Measurements from ENCODE around the gene PATL2. TPM values are rescaled to one million over a fixed set of nuclear protein-coding genes. Genes with fewer than 3 reads are reported as not detected.
A peak's percentile ranks its signal among the peaks of the same experiment; 100 is the strongest.
"Not testable (repeated sequence)": the region's sequence is repeated elsewhere in the genome, so short reads cannot be mapped to it uniquely, and the experiment has no call there.

PATL2 gene
- polyA plus RNA-seq (2013, experiment 1 of 2), result not detected
- polyA plus RNA-seq (2013, experiment 2 of 2), result not detected

- peak within 1 kb of the TSS; percentile 81 for H3K4me3 ChIP-seq (ENCODE audit: low read length)
- H3K9ac ChIP-seq (ENCODE audit: low read depth, low read length), result peak within 1 kb of the TSS; percentile 72
- H3K27ac ChIP-seq (ENCODE audit: low read depth, low read length), result peak within 1 kb of the TSS; percentile 59; the same call in 1 of the 2 replicates
- no peaks in the 10 kb centered on the region for H3K4me1 ChIP-seq (ENCODE audit: insufficient read depth, low read length)
- peaks cover 9% of the 10 kb centered on the region for H3K36me3 ChIP-seq (ENCODE audit: insufficient read depth, low read length)
- H3K27me3 ChIP-seq (ENCODE audit: insufficient read depth, low read length), result peaks cover 16% of the 10 kb centered on the region
- no peaks in the 10 kb centered on the region for H3K9me3 ChIP-seq (ENCODE audit: insufficient read depth, low read depth, low read length)
- WGBS, result under 1% methylated on average over 37 of the region's 37 CpGs
Measured at GRCh38 chr15:44711096-44711742, at the start of gene PATL2, which contains the start of gene B2M. PATL2 (minus strand) TSS chr15:44711323; CDS start chr15:44676490, 34,833 bp downstream. B2M (plus strand) TSS chr15:44711517; CDS start chr15:44711547, 30 bp downstream.

GRCh38 chr15:44753345-44753744, 42.2 kb upstream of the PATL2 start:
- Histone ChIP-seq H3K9ac (ENCODE audit: low read depth, low read length) (no peak overlapping the region), H3K4me3 (ENCODE audit: low read length) (no peak overlapping the region), H3K9me3 (ENCODE audit: insufficient read depth, low read depth, low read length) (peaks cover 4% of the 10 kb centered on the region; the same call in 1 of the 2 replicates), H3K36me3 (ENCODE audit: insufficient read depth, low read length) (no peaks in the 10 kb centered on the region), H3K4me1 (ENCODE audit: insufficient read depth, low read length) (no peaks in the 10 kb centered on the region), H3K27ac (ENCODE audit: low read depth, low read length) (no peak overlapping the region), H3K27me3 (ENCODE audit: insufficient read depth, low read length) (peaks cover 7% of the 10 kb centered on the region; the same call in 1 of the 2 replicates)
- 100% methylated on average over 1 of the region's 1 CpG for WGBS

- H3K27me3 ChIP-seq (ENCODE audit: insufficient read depth, low read length); H3K4me1 ChIP-seq (ENCODE audit: insufficient read depth, low read length); H3K9ac ChIP-seq (ENCODE audit: low read depth, low read length); H3K27ac ChIP-seq (ENCODE audit: low read depth, low read length); H3K4me3 ChIP-seq (ENCODE audit: low read length); H3K9me3 ChIP-seq (ENCODE audit: insufficient read depth, low read depth, low read length); H3K36me3 ChIP-seq (ENCODE audit: insufficient read depth, low read length): not testable (repeated sequence)
- WGBS, result 79% methylated on average over 1 of the region's 2 CpGs
Measured at GRCh38 chr15:44743454-44743853, 32.3 kb upstream of the PATL2 start.

- 82% methylated on average over 21 of the region's 24 CpGs for WGBS
- H3K9ac ChIP-seq (ENCODE audit: low read depth, low read length); H3K36me3 ChIP-seq (ENCODE audit: insufficient read depth, low read length); H3K4me3 ChIP-seq (ENCODE audit: low read length); H3K4me1 ChIP-seq (ENCODE audit: insufficient read depth, low read length); H3K27me3 ChIP-seq (ENCODE audit: insufficient read depth, low read length); H3K9me3 ChIP-seq (ENCODE audit: insufficient read depth, low read depth, low read length); H3K27ac ChIP-seq (ENCODE audit: low read depth, low read length): not testable (repeated sequence)
Measured at GRCh38 chr15:44739222-44739847, 28.2 kb upstream of the PATL2 start.

GRCh38 chr15:44738340-44738984, 27.3 kb upstream of the PATL2 start:
- 55% methylated on average over 2 of the region's 3 CpGs for WGBS

GRCh38 chr15:44736181-44736765, 25.1 kb upstream of the PATL2 start, which contains the start of gene TRIM69:
TRIM69 (plus strand) TSS chr15:44736528; CDS start chr15:44736705, 177 bp downstream.
- H3K9ac ChIP-seq (ENCODE audit: low read depth, low read length), result no peak within 1 kb of the TSS
- H3K4me3 ChIP-seq (ENCODE audit: low read length), result no peak within 1 kb of the TSS
- H3K9me3 ChIP-seq (ENCODE audit: insufficient read depth, low read depth, low read length), result no peaks in the 10 kb centered on the region
- H3K27me3 ChIP-seq (ENCODE audit: insufficient read depth, low read length), result no peaks in the 10 kb centered on the region
- peaks cover 4% of the 10 kb centered on the region; the same call in 1 of the 2 replicates for H3K4me1 ChIP-seq (ENCODE audit: insufficient read depth, low read length)
- H3K27ac ChIP-seq (ENCODE audit: low read depth, low read length), result no peak within 1 kb of the TSS
- WGBS, result 90% methylated on average over 3 of the region's 3 CpGs
- peaks cover 4% of the 10 kb centered on the region; the same call in 1 of the 2 replicates for H3K36me3 ChIP-seq (ENCODE audit: insufficient read depth, low read length)

More at GRCh38 chr15:44738340-44738984, 27.3 kb upstream of the PATL2 start:
- Histone ChIP-seq H3K4me1 (ENCODE audit: insufficient read depth, low read length) (peaks cover 4% of the 10 kb centered on the region; the same call in 1 of the 2 replicates), H3K27ac (ENCODE audit: low read depth, low read length) (no peak overlapping the region), H3K9ac (ENCODE audit: low read depth, low read length) (no peak overlapping the region), H3K4me3 (ENCODE audit: low read length) (no peak overlapping the region), H3K36me3 (ENCODE audit: insufficient read depth, low read length) (no peaks in the 10 kb centered on the region), H3K9me3 (ENCODE audit: insufficient read depth, low read depth, low read length) (no peaks in the 10 kb centered on the region), H3K27me3 (ENCODE audit: insufficient read depth, low read length) (no peaks in the 10 kb centered on the region)

GRCh38 chr15:44735482-44736180, 24.5 kb upstream of the PATL2 start:
- peaks cover 4% of the 10 kb centered on the region; the same call in 1 of the 2 replicates for H3K4me1 ChIP-seq (ENCODE audit: insufficient read depth, low read length)
- H3K27me3 ChIP-seq (ENCODE audit: insufficient read depth, low read length), result no peaks in the 10 kb centered on the region
- WGBS, result 81% methylated on average over 8 of the region's 8 CpGs
- H3K27ac ChIP-seq (ENCODE audit: low read depth, low read length), result no peak overlapping the region
- peaks cover 4% of the 10 kb centered on the region; the same call in 1 of the 2 replicates for H3K36me3 ChIP-seq (ENCODE audit: insufficient read depth, low read length)
- H3K9me3 ChIP-seq (ENCODE audit: insufficient read depth, low read depth, low read length), result no peaks in the 10 kb centered on the region
- no peak overlapping the region for H3K4me3 ChIP-seq (ENCODE audit: low read length)
- no peak overlapping the region for H3K9ac ChIP-seq (ENCODE audit: low read depth, low read length)

GRCh38 chr15:44734839-44735481, 23.8 kb upstream of the PATL2 start:
- Histone ChIP-seq H3K4me1 (ENCODE audit: insufficient read depth, low read length) (peaks cover 4% of the 10 kb centered on the region; the same call in 1 of the 2 replicates), H3K27me3 (ENCODE audit: insufficient read depth, low read length) (peaks cover 3% of the 10 kb centered on the region; the same call in 1 of the 2 replicates), H3K9ac (ENCODE audit: low read depth, low read length) (no peak overlapping the region), H3K27ac (ENCODE audit: low read depth, low read length) (no peak overlapping the region), H3K9me3 (ENCODE audit: insufficient read depth, low read depth, low read length) (no peaks in the 10 kb centered on the region), H3K36me3 (ENCODE audit: insufficient read depth, low read length) (peaks cover 4% of the 10 kb centered on the region; the same call in 1 of the 2 replicates), H3K4me3 (ENCODE audit: low read length) (no peak overlapping the region)
- 92% methylated on average over 2 of the region's 2 CpGs for WGBS

GRCh38 chr15:44729408-44730127, 18.4 kb upstream of the PATL2 start:
- peak overlapping the region; percentile 57 for H3K9ac ChIP-seq (ENCODE audit: low read depth, low read length)
- peak overlapping the region; percentile 76 for H3K4me3 ChIP-seq (ENCODE audit: low read length)
- WGBS, result 11% methylated on average over 18 of the region's 21 CpGs
- H3K4me1 ChIP-seq (ENCODE audit: insufficient read depth, low read length), result peaks cover 13% of the 10 kb centered on the region
- H3K27ac ChIP-seq (ENCODE audit: low read depth, low read length), result no peak overlapping the region
- H3K9me3 ChIP-seq (ENCODE audit: insufficient read depth, low read depth, low read length), result no peaks in the 10 kb centered on the region
- H3K27me3 ChIP-seq (ENCODE audit: insufficient read depth, low read length), result peaks cover 13% of the 10 kb centered on the region; the same call in 1 of the 2 replicates
- H3K36me3 ChIP-seq (ENCODE audit: insufficient read depth, low read length), result peaks cover 4% of the 10 kb centered on the region; the same call in 1 of the 2 replicates
